Hypothalamus (tissue), 51 donors: Measurements from ENCODE around the gene ABHD12B.

Experiments used
- DNase-seq, 51 donors: peaks; one replicate each; lab custom pipeline; 2025; lab: John Stamatoyannopoulos, UW

ABHD12B gene, protein sequence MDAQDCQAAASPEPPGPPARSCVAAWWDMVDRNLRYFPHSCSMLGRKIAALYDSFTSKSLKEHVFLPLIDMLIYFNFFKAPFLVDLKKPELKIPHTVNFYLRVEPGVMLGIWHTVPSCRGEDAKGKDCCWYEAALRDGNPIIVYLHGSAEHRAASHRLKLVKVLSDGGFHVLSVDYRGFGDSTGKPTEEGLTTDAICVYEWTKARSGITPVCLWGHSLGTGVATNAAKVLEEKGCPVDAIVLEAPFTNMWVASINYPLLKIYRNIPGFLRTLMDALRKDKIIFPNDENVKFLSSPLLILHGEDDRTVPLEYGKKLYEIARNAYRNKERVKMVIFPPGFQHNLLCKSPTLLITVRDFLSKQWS

DNA sequence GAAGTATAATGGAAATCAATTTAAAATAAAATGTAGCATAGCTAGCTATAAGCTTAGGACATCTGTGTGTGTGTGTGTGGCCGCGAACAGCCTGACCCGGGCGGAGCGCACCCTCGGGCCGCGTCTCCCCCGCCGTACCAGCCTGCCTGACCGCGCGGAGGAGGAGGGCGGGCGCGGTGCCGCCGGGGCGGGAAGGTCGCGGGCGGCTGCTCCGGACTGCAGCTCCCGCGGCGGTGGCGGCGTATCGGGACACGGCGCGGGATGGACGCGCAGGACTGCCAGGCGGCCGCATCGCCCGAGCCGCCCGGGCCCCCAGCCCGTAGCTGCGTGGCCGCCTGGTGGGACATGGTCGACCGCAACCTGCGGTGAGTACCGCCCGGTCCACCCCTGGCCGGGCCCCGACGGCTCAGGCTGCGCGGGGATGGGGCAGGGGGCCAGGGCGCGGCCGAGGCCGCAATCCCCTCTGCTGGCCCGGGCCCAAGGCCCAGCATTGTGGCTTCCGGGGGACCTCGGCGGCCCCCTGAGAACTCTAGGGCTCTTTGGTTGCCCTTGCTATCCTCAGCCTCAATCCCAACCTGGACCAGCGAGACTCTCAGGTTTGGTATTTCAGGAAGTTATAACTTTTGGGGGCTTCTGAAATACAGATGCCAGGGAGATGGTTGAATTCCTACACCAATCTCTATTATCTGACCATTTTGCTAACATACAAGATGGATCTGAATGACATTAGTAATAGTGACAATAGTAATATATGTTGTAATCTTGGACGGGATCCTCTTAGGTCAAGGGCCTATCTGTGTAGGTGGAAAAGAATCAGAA, at the start of gene ABHD12B:
TSS of gene ABHD12B (plus strand) at position 140 of the 819 bp plus-strand sequence. CDS start at position 262, 122 bp downstream.
- DNase-seq = peak in 10 of 51 donors; percentile 4 to 41 (median 12)

DNA sequence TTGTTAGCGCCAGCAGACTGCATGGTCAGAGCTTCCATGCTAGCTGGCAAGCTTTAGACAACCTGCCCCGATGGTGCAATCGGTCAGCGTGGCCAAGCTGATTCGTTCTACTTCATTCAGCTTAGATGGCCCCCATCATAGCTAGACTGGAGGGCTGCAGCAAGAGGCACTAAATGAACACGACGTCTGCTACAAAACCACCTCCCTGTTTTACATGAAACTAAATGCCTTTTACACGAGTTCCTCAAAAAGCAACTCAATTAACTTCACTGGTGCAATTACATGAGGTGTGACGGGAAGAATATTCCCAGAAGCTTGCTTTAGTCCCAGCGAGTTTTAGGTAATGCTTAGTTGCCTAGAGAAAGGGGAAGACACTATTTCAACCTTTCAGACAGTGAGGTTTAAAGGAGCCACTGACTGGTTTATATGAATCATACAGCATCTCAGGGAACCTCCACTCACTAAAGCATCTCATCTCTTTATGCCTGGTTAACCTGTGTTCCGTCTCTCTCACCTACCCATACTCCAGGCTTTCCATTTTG, 49.3 kb upstream of the ABHD12B start:
- no peak for DNase-seq

DNA sequence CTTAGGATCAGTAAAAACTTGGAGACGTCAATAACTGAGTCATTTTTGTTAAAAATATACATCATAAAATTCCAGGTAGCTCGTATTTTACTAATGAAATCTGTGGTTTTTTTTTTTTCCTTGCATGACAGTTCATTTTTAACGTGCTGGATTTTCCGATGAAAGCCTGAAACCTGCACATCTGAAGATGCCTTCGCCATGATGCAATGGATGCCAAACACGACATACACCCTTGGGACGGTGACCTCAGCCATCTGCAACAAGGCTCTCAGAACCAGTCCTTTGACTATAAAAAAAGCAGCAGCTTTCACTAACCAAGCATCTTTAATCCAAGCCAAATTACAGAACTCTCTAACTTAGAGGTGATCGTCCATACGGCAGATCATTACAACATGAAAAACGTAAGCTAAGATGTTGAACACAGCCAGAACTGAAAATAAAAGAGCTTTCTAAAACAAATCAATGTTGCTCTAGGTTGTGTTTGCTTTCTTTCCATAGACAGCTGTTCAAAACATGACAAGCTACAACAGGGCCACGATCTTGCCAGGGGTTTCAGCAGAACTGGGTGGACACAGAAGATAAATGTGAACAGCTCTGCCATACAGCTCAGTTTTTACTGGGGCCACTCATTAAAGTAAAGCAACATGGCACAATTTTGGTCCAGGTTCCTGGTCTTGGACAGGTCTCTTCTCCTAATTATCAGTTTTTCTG, 48.6 kb upstream of the ABHD12B start:
- no peak for DNase-seq

DNA sequence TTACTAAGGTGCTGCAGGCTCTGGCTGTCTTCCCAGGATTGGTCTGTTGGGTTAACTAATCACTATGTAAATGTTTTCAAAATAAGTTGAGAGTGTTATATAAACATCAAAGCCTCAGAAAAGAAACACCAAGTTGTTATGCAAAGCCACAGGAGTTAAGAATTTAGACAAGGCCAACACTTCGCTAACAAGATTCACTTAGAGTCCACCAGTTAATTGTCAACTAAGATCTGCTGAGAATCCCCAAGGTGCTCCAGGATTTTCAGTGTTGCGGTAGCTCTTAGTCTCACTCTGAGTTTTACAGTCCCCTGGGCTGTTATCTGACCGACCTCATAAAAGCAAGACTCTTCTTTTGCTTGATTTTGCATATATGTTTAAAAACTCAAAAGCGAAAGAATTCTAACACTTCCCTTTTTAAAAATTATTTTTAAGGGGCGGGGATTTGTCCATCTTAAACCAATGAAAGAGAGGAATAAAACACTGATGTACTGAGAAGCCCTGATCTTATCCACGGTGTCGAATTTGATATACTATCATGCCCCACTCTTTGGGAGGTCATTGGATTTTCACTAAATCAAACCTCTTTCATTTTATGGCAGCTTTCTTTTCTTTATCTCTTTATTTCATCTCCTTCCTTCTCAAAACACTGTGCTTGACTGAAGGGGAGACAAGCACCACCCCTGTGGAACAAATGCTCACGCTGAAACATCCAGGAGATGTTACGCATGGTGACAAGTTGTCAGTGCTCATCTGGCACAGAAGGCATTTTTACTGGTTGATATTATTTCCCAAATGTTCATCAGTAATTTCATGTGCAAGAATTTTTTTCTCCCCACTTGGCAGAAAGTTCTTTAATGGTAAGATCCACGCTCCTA, 47.9 kb upstream of the ABHD12B start:
- DNase-seq = no peak

DNA sequence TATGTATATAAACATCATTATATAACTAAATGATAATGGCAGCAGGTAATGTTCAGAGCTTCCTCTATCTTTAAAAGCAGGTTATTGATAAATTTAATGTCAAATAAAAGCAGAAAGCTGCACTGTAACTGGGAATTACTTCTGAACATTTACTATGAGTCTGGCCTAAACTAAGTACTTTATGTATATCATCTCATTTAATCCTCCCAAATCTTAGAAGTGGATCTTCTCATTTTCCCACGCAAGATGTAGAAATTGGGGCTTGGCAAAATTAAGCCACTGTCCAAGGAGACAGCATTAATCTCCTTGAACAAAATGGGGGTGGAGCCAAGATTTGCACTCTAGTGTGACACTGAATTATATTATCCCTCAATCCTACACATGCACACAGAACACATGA, 46.5 kb upstream of the ABHD12B start:
- no peak for DNase-seq

DNA sequence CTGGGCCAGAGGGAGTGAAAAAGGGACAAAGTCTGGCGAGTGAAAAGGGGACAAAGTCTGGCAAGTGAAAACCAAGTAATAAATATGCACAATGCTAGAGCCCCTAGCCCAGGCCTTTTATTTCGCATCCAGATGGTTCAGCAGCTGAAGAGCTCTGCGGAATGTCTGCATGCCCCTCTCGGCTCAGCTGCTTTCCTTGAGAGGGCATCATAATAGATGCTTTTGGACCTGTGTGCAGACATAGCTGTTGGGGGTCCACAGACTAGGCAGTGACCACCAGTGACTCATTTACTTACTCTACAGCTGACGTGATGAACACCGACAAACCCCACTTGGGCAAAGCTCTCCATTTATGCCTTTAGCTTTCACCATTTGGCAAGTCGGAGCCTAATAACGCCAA, 45.2 kb upstream of the ABHD12B start:
- no peak for DNase-seq

DNA sequence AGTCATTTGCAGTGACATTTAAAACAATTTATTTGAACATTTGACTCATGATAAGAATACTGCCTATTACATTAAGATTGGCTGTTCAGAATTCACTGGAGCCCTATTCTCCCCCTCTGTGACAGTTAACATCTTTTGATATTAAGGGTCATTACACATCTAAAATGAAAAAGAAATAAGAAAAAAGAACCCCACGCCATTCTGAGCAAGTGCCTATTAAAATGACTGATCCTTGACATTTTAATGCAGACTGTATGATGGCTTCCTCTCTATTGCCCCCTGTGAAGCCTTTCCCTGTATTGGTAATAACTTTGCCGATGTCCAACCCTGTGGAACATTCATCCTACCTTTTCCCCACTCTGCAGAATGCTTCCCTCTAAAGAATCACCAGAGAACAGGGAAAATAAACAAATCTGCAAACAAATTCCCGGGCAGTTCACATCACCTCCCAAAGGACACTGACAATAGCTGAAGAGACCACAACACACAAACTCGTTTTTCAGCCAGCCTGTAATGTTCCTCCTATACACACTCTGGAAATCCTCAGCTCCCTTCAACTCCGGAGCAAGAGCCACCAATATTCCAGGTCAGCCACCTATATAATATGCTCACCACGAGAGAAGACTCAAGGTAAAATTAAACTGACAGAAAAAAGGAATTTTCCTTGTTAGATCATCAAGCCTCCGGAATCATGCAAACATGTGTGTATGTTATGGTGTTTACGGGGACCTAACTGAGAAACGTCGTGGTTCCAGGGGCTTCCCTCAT, 42.9 kb upstream of the ABHD12B start:
- DNase-seq = peak in 1 of 51 donors; percentile 45

DNA sequence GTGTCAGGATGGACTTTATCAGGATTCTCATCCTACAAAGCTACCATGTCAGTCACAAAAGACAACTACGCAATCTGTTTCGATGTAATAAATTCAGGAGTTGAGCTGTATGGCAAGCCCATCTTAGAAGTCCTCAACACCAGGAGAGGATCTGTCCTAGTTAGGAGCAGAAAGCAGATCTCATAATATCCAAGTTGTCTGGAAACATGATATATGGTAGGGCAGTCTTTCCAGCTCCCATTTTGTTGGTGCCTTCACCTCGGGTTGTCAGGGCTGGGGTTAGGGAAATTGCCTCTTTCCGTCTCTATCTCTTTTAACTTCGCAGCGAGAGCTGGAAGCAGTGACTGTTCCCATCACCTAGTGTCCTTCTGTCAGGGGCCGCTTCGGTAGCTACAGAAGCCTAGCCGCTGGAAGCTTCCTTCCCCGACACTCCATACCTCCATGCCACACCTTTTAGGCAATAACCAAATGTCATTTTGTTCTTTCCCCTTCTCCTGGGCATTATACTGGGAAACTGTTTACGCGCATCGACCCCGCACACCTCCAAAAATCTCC, 42.3 kb upstream of the ABHD12B start:
- peak in 6 of 51 donors; percentile 23 to 68 (median 39) for DNase-seq

DNA sequence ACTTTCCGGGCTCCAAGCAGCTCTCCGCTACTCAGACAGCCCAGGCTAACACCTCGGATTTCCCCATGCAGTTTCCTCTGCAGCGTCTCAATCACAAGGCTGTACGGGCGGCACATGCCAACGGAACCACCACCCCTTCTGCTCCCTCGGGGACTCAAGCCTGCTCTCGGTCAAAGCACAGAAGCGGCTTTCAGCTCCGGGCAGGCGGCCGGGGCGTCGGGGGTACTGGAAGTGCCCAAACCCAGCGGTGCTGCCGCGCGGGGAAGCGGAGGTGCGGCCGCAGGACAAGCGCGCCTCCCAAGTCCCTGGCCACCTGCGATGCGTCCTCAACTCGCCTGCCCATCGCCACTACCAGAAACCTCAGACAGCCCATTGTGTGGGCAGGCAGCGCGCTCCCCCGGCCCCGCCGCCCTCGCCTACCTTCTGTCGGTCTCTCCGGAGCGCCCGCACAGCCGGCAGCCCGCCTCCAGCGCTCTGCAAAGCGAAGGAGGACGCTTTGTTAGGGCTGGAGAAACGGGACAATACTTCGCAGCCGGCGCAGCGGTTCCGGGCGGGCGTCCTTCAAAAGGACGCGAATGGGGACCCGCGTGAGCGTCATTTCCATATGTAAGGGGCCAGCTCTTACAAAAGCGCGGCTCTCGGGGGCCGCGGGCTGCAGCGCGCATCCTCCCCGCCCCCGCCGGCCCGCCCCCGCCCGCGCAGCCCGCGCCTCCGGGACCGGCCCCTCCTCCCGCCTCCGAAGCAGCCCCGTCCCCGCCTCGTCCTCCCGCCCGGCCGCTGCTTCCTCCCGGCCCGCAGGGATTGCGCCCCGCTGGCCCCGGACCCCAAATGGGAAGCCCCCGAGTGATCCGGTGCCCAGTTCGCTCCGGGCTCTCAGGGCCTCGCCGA, 41.6 kb upstream of the ABHD12B start:
- peak in 45 of 51 donors; percentile 16 to 84 (median 64) for DNase-seq

DNA sequence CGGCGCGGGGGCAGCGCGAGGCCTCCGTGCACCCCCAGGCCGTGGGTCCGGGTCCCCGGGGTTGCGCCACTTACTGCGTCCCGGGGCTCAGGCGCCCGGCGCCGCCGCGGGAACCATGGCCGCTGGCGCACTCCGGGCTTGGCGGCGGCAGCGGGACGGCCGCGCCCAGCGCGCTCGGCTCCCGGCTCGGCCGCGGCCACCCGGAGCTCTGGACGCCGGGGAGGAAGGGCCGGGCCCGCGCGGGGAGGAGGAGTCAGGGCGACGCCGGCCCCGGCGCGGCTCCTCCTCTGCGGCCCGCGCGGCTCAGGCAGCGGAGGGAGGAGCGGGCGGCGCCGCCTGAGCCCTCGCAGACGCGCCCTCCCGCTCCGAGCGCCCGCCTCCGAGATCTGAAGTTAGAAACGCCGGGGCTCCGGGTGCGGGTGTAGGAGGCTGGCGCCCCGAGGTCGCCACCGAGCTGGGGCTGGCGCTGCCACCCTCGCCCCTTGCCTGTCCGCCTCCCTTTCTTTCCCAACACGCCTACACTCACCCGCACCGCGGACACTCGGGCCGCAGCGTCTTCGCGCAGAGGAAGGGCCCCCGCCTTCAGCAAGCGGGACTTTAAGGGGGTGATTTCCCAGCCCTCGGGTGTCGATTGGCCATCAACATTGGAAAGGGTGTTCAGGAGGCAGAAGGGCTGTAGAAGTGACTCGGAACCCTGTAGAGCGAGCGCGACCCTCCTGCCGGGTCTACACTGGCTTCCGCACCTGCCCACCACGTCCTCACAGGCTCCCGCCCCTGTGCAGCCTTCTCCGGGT, 40.7 kb upstream of the ABHD12B start, which contains the start of gene NIN:
TSS of gene NIN (minus strand) at position 231 of the 794 bp plus-strand sequence. CDS start 9,106 bp downstream, outside the sequence.
- DNase-seq = peak in 47 of 51 donors; percentile 20 to 83 (median 64)

DNA sequence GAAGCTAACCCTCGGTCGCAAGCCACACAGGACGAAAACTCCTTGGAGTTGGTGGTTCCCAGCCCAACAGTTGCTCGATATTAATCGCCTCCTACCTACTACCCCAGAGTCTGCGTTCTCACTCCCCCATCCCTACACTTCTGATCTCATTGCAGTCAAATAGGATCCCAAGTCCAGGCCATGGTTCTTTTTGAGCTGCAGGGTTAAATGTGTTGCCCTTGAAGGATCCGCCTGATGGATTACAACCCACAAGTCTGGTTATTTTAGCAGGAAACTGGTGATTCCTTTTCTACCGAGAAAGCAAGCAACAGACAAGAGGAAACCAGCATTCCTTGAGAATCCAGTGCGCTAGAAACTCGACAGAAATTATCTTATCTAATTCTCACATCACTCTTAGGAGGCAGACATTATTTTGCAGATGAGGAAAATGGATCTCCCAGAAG, 40.1 kb upstream of the ABHD12B start:
- peak in 4 of 51 donors; percentile 57 to 72 (median 64) for DNase-seq

DNA sequence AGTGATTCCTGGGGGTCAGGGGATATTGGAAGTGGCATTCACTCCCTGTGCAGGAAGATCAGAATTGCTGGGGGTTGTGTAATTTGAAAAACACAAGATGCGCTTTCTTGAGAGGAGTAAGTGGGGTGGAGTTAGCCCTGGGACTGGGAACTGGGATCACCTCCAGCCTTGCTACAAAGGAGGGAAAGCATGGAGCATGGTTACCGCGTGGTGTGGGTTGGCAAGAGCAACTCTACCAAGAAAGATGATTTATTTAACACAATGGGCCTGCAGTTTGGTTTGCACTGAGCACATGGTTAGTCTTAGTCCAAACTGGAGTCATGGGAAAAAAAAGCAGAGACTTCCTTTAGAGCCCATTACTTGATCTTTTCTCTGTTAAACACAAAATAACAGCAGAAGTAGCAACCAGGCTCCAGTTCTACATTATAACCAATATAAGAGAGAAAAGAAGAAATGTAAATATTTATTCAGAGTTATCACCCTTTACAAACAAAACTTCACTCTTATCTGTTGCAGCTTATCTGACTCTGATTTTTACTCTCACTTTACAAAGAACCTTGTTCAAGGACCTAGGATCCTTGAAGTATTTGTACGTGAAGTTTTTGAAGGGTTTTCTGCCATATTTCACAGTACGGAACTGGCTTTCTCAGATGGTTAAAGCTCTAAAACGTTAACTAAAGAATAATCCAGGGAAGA, 38.8 kb upstream of the ABHD12B start:
- peak in 12 of 51 donors; percentile 3 to 33 (median 16) for DNase-seq

DNA sequence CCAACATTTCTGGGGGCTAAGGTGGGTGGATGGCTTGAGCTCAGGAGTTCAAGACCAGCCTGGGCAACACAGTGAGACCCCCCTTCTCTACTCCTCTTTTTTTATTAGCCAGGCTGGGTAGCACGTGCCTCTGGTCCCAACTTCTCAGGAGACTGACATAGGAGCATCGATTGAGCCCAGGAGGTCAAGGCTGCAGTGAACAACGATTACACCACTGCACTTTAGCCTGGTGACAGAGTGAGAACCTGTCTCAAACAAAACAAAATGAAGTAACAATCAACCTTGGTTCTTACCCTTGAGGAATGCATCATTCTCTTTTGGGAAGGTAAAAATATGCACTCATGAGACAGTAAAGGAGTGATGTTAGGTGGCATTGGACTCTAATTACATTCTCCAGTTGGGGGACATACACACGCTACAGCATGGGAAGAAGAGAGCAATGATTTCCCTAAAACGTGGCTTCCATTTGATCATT, 37.0 kb upstream of the ABHD12B start:
- no peak for DNase-seq

DNA sequence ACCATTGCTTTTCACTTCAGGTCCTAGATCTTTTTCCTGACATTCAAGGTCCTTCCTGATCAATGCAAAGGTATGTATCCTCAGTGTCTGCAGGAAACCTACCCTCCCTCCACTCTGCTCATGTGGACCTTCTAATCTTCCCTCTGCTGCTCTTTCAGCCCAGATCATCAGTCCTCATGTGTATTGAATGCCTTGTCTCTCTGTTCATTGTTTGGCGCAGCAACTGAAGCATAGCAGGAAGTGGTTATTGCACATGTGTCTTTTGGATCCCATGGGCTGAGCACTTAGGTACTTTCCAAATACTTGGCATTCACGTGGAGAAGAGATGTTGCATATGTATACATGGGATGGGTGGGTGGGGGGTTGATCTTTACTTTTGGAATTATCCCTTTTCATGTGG, 36.6 kb upstream of the ABHD12B start:
- no peak for DNase-seq

DNA sequence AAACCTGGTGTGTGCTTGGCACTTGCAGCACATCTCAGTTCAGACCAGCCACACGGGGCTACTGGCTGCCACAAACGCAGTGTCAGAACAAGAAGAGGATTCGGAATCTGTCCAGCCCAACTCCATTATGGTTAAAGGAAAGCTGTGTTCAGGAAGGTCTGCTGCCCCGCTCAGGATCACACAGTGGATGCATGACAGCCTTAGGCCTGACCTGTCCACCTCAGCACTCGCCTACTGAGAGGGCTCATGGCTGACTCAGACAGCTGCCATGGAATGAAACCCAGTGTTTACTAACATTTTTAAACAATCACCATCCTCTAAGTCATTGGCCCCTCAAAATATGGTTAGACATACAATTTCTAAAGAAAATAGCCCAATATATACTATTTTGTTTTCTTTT, 35.3 kb upstream of the ABHD12B start:
- no peak for DNase-seq

DNA sequence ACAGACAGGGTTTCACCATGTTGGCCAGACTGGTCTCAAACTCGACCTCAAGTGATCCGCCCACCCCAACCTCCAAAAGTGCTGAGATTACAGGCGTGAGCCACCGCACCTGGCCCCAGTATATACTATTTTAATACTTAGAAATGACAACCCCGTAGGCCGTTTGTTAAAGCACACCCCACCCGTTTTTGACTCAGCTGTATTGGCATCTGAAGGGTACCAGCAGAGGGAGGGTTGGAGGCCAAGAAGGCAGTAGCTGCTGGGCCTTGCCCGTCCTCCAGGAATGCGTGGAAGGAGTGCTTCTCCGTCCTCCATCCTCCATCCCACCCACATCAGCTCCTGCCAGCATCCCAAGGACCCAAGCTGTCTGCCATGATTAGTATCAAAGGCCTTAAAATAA, 34.6 kb upstream of the ABHD12B start:
- DNase-seq = no peak
